Measurements from ENCODE around the gene PCMT1. TPM values are rescaled to one million over a fixed set of nuclear protein-coding genes. Genes with fewer than 3 reads are reported as not detected.
"Not testable (repeated sequence)": the region's sequence is repeated elsewhere in the genome, so short reads cannot be mapped to it uniquely, and the experiment has no call there.

The PCMT1 gene
- total RNA-seq, 4 donors from 2014 or later = 25.8 to 97.3 (median 64.4) TPM

DNA sequence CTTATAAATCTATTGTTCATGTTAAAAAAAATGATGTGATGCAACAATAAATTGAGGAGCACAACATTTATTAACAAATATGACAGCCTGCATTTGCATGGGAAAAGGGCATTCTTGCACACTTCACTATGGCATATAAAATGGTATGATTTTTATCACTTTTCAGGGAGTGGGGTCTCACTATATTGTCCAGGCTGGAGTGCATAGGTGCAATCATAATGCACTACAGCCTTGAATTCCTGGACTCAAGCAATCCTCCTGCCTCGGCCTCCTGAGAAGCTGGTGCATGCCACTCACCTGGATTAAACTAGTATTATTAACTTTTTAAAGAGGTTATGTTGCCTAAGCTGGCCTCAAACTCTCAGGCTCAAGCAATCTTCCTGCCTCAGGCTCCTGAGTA lies 14.6 kb upstream of the PCMT1 start:
- TF ChIP-seq, protein P1, sequence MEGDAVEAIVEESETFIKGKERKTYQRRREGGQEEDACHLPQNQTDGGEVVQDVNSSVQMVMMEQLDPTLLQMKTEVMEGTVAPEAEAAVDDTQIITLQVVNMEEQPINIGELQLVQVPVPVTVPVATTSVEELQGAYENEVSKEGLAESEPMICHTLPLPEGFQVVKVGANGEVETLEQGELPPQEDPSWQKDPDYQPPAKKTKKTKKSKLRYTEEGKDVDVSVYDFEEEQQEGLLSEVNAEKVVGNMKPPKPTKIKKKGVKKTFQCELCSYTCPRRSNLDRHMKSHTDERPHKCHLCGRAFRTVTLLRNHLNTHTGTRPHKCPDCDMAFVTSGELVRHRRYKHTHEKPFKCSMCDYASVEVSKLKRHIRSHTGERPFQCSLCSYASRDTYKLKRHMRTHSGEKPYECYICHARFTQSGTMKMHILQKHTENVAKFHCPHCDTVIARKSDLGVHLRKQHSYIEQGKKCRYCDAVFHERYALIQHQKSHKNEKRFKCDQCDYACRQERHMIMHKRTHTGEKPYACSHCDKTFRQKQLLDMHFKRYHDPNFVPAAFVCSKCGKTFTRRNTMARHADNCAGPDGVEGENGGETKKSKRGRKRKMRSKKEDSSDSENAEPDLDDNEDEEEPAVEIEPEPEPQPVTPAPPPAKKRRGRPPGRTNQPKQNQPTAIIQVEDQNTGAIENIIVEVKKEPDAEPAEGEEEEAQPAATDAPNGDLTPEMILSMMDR (IDR thresholded peaks at IDR 0.05) = no peak
- TF ChIP-seq EP300 (IDR thresholded peaks at IDR 0.05; ENCODE audit: low read depth) (no peak), POLR2A (IDR thresholded peaks at IDR 0.05) (no peak), POLR2AphosphoS5 (IDR thresholded peaks at IDR 0.05) (no peak)
- H3K36me3 ChIP-seq = peaks cover 0 to 51% (median 25%) of the 10 kb centered on the region in 4 donors
- no peaks in the 10 kb centered on the region for H3K9me3 ChIP-seq
- in situ Hi-C loops (cut with MboI; ENCODE audit: low pct_ligation_motif_present in 1 of 4, low pct_unique_long_range_greater_than_20kb in 1 of 4, low sequenced_read_pairs in 3 of 4) = no loop called here
- H3K27ac ChIP-seq = no peak overlapping the region
- H3K4me1 ChIP-seq = no peaks in the 10 kb centered on the region
- WGBS, 2 donors (ENCODE audit: low coverage in 1 of 2) = 88 to 93% methylated on average over 1 of the region's 1 CpG
- H3K27me3 ChIP-seq = no peaks in the 10 kb centered on the region
- no peak overlapping the region for H3K4me3 ChIP-seq
- no peak for DNase-seq
- intact Hi-C loops (cut with DNase I; ENCODE audit: low total_unique reads) = no loop called here

DNA sequence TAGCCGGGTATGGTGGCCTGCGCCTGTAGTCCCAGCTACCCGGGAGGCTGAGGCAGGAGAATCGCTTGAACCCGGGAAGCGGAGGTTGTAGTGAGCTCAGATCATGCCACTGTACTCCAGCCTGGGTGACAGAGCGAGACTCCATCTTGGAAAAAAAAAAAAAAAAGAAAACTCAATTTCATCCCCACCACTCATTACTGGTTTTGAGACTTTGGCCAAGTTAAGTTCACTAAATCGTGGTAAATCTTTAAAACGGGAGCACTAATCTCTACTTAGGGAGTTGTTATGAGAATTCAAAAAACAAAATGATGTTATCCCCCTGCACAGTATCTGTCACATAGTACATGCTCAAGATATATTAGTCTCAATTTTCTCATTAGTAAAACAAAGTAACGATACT lies 4.3 kb upstream of the PCMT1 start:
- H3K27me3 ChIP-seq; intact Hi-C loops (cut with DNase I; ENCODE audit: low total_unique reads); in situ Hi-C loops (cut with MboI; ENCODE audit: low pct_ligation_motif_present in 1 of 4, low pct_unique_long_range_greater_than_20kb in 1 of 4, low sequenced_read_pairs in 3 of 4); H3K9me3 ChIP-seq; H3K27ac ChIP-seq; DNase-seq: not testable (repeated sequence)
- peaks cover 5 to 20% (median 13%) of the 10 kb centered on the region in 4 donors for H3K4me1 ChIP-seq
- peak overlapping the region in 2 of 4 donors; percentile 69 to 71 for H3K4me3 ChIP-seq
- WGBS, 2 donors (ENCODE audit: low coverage in 1 of 2) = 61 to 67% methylated on average over 8 to 10 of the region's 10 CpGs
- H3K36me3 ChIP-seq = peaks cover 0 to 20% (median 10%) of the 10 kb centered on the region in 4 donors

DNA sequence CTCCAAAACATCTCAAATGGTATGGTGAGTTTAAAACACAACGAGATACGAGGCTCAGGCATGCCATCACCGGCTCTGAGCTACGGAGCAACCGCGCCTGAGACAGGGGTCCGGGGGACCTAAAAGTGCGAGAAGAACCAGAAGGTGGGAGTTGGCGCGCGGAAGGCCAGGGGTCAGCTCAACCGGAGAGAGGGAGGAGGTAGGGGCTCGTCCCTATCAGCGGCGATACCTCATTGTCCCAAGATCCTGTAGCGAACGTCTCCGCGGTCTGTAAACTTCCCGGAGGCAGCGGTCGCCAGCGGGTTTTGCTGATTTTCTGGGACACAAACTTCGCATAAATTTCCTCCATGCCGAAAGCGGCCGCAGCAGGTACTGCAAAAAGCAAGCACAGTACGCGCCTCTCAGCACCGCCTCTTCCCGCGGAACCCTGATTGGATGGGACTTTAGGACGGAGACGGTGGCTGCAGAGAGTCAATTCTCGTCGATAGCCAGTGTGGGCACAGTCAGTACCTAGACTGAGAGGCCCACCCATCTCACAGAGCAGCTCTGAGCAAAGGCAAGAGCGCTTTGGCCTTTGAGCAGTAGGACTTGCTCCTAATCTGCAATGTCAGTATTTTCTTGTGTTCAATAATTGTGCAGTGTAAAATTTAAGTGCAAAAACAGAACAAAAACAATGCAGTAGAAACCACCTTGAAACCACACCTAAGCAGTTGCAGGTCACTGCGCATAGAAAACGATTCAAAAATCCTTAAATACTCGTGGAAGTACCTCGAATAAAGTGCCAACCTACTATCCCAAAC lies 3.2 kb upstream of the PCMT1 start, which contains the start of gene NUP43:
Gene NUP43, minus strand, starts transcription at position 383 of the 800 bp plus-strand sequence. Its CDS starts 34 bp downstream, at position 349.
- Histone ChIP-seq H3K27me3 (no peaks in the 10 kb centered on the region), H3K9me3 (no peaks in the 10 kb centered on the region), H3K36me3 (peaks cover 0 to 14% (median 6%) of the 10 kb centered on the region in 4 donors), H3K4me1 (peaks cover 14 to 31% (median 23%) of the 10 kb centered on the region in 4 donors), H3K4me3 (peak within 1 kb of the TSS; percentile 60 to 75 (median 70)), H3K27ac (peak within 1 kb of the TSS; percentile 79 to 86 (median 83))
- TF ChIP-seq, protein P1 (IDR thresholded peaks at IDR 0.05) = peak; percentile 61 to 91 (median 70)
- TF ChIP-seq POLR2AphosphoS5 (IDR thresholded peaks at IDR 0.05) (peak; percentile 74 to 76 (median 76)), EP300 (IDR thresholded peaks at IDR 0.05; ENCODE audit: low read depth) (no peak), POLR2A (IDR thresholded peaks at IDR 0.05) (peak; percentile 52)
- intact Hi-C loops (cut with DNase I; ENCODE audit: low total_unique reads) (no loop called here), in situ Hi-C loops (cut with MboI; ENCODE audit: low pct_ligation_motif_present in 1 of 4, low pct_unique_long_range_greater_than_20kb in 1 of 4, low sequenced_read_pairs in 3 of 4) (no loop called here)
- WGBS, 2 donors (ENCODE audit: low coverage in 1 of 2) = 4 to 21% methylated on average over 7 to 41 of the region's 41 CpGs
- peak; percentile 94 for DNase-seq

- in situ Hi-C loops (cut with MboI; ENCODE audit: low pct_ligation_motif_present in 1 of 4, low pct_unique_long_range_greater_than_20kb in 1 of 4, low sequenced_read_pairs in 3 of 4); H3K9me3 ChIP-seq; DNase-seq; H3K27me3 ChIP-seq; intact Hi-C loops (cut with DNase I; ENCODE audit: low total_unique reads); H3K36me3 ChIP-seq: not testable (repeated sequence)
- peaks cover 14 to 38% (median 30%) of the 10 kb centered on the region in 4 donors for H3K4me1 ChIP-seq
- peak overlapping the region; percentile 93 to 95 (median 94) for H3K27ac ChIP-seq
- H3K4me3 ChIP-seq = peak overlapping the region; percentile 42 to 94 (median 73)
- WGBS, 2 donors (ENCODE audit: low coverage in 1 of 2) = 0% methylated on average over 1 of the region's 38 CpGs; no CpG with 5 or more reads in 1 of the 2 donors
These were observed 403 bp upstream of the PCMT1 start for GRCh38 chr6:149749082-149749593.

- no peaks in the 10 kb centered on the region for H3K9me3 ChIP-seq
These were observed 632 bp downstream of the PCMT1 start for GRCh38 chr6:149750136-149750609.

More at GRCh38 chr6:149750136-149750609, 632 bp downstream of the PCMT1 start:
- peaks cover 14 to 34% (median 28%) of the 10 kb centered on the region in 4 donors for H3K4me1 ChIP-seq
- in situ Hi-C loops (cut with MboI; ENCODE audit: low pct_ligation_motif_present in 1 of 4, low pct_unique_long_range_greater_than_20kb in 1 of 4, low sequenced_read_pairs in 3 of 4) = no loop called here
- TF ChIP-seq, protein P1 (IDR thresholded peaks at IDR 0.05) = no peak
- TF ChIP-seq EP300 (IDR thresholded peaks at IDR 0.05; ENCODE audit: low read depth) = no peak
- no peak for TF ChIP-seq POLR2AphosphoS5 (IDR thresholded peaks at IDR 0.05)
- no peak for TF ChIP-seq POLR2A (IDR thresholded peaks at IDR 0.05)
- peak overlapping the region; percentile 68 to 94 (median 73) for H3K4me3 ChIP-seq
- H3K36me3 ChIP-seq = no peaks in the 10 kb centered on the region
- peak overlapping the region; percentile 93 to 95 (median 94) for H3K27ac ChIP-seq
- intact Hi-C loops (cut with DNase I; ENCODE audit: low total_unique reads) = loop anchor here (5.0 kb wide), 1 partner anchor 1622 kb away; no protein-coding TSS in a partner anchor
- peak; percentile 42 for DNase-seq
- WGBS, 2 donors (ENCODE audit: low coverage in 1 of 2) = 1% methylated on average over 25 of the region's 25 CpGs; no CpG with 5 or more reads in 1 of the 2 donors
- no peaks in the 10 kb centered on the region for H3K27me3 ChIP-seq

Measured in transverse colon (tissue), 4 donors.